Measurements from ENCODE around the gene RPN2. TPM values are rescaled to one million over a fixed set of nuclear protein-coding genes. Genes with fewer than 3 reads are reported as not detected.
A peak's percentile ranks its signal among the peaks of the same experiment; 100 is the strongest.

The RPN2 gene
- total and polyA plus RNA-seq, 2 of the 13 experiments (the other 11 are each of a cell fraction or from before 2014, with no cell fraction given), result 587 to 1,818 TPM

- Histone ChIP-seq H3K9ac (ENCODE audit: insufficient read depth, low read depth, low read length) (no peak overlapping the region), H3K9me3 (ENCODE audit: low read length) (no peaks in the 10 kb centered on the region), H3K4me3 (replicated peaks in 1 of 3; ENCODE audit: insufficient read depth in 1 of 3, low read depth in 2 of 3, low read length in 3 of 3) (no peak overlapping the region), H3K4me2 (ENCODE audit: low read depth, low read length) (no peak overlapping the region), H3K27me3 (ENCODE audit: control insufficient read depth in 1 of 2, insufficient read depth in 2 of 2, low read length in 2 of 2) (no peaks in the 10 kb centered on the region), H3K27ac (ENCODE audit: extremely low read length, insufficient read depth, low read length) (no peak overlapping the region), H3K36me3 (replicated peaks in 1 of 2; ENCODE audit: control insufficient read depth in 1 of 2, insufficient read depth in 2 of 2, low read length in 2 of 2) (no peaks in the 10 kb centered on the region), H3K4me1 (ENCODE audit: insufficient read depth, low read length) (peaks cover 9% of the 10 kb centered on the region; the same call in 1 of the 2 replicates), H4K20me1 (ENCODE audit: insufficient read depth, low read length) (no peaks in the 10 kb centered on the region), H2AFZ (ENCODE audit: low read length) (no peak overlapping the region), H3K79me2 (ENCODE audit: insufficient read depth, low read length) (peaks cover 5% of the 10 kb centered on the region)
- ATAC-seq (no peak), FAIRE-seq (no peak), DNase-seq (ENCODE audit: low spot score) (no peak)
- BruUV-seq (replicated peaks), result no TSS peak
- CTCF ChIA-PET (ENCODE audit: low intra/inter-chr PET ratio, low total read pairs), result no interaction called here
- POLR2A ChIA-PET, result no interaction called here
- in situ Hi-C loops (cut with HindIII; ENCODE audit: extremely low pct_ligation_motif_present, low pct_unique_long_range_greater_than_20kb) (no loop called here), intact Hi-C loops (cut with micrococcal nuclease; ENCODE audit: unreplicated experiment) (no loop called here)
- no peak for TF ChIP-seq NFKB2 (CRISPR knock-in tag; IDR thresholded peaks at IDR 0.05; ENCODE audit: borderline replicate concordance)
- TF ChIP-seq ZNF282 (IDR thresholded peaks at IDR 0.05; ENCODE audit: partially characterized antibody), result peak; percentile 12
- 89% methylated on average over 4 of the region's 4 CpGs for WGBS (ENCODE audit: low lambda C conversion rate)
Observed at GRCh38 chr20:37172836-37173235, 6.3 kb upstream of the RPN2 start.

GRCh38 chr20:37179683-37180524 is 774 bp downstream of the RPN2 start:
- CTCF ChIA-PET (ENCODE audit: low intra/inter-chr PET ratio, low total read pairs), result interaction anchor here (1.4 kb wide), 1 partner anchor 12 kb away, joined by 3 read pairs; no protein-coding TSS in a partner anchor
- H4K20me1 ChIP-seq (ENCODE audit: insufficient read depth, low read length), result peaks cover 38% of the 10 kb centered on the region
- H3K27ac ChIP-seq (ENCODE audit: extremely low read length, insufficient read depth, low read length), result peak overlapping the region; percentile 95
- no peak overlapping the region for H2AFZ ChIP-seq (ENCODE audit: low read length)
- FAIRE-seq (no peak), DNase-seq (ENCODE audit: low spot score) (peak; percentile 59), ATAC-seq (no peak)
- intact Hi-C loops (cut with micrococcal nuclease; ENCODE audit: unreplicated experiment) (loop anchor here (1.0 kb wide), 1 partner anchor 12 kb away; no protein-coding TSS in a partner anchor), in situ Hi-C loops (cut with HindIII; ENCODE audit: extremely low pct_ligation_motif_present, low pct_unique_long_range_greater_than_20kb) (no loop called here)
- H3K36me3 ChIP-seq (replicated peaks in 1 of 2; ENCODE audit: control insufficient read depth in 1 of 2, insufficient read depth in 2 of 2, low read length in 2 of 2), result peaks cover 11 to 26% of the 10 kb centered on the region in 2 experiments
- peak overlapping the region; percentile 77 to 94 (median 89) for H3K4me3 ChIP-seq (replicated peaks in 1 of 3; ENCODE audit: insufficient read depth in 1 of 3, low read depth in 2 of 3, low read length in 3 of 3)
- H3K27me3 ChIP-seq (ENCODE audit: control insufficient read depth in 1 of 2, insufficient read depth in 2 of 2, low read length in 2 of 2), result no peaks in the 10 kb centered on the region; a peak in 1 of 5 replicates
- no peaks in the 10 kb centered on the region for H3K9me3 ChIP-seq (ENCODE audit: low read length)
- peak overlapping the region; percentile 99 for H3K9ac ChIP-seq (ENCODE audit: insufficient read depth, low read depth, low read length)
- H3K4me2 ChIP-seq (ENCODE audit: low read depth, low read length), result peak overlapping the region; percentile 96
- POLR2A ChIA-PET, result interaction anchor here (0.9 to 2.5 kb wide), 15 partner anchors 8 to 501 kb away, joined by 3 to 36 read pairs (median 8); partner anchors contain the start of genes BLCAP, RBL1 and SRC
- peaks cover 62% of the 10 kb centered on the region for H3K79me2 ChIP-seq (ENCODE audit: insufficient read depth, low read length)
- WGBS (ENCODE audit: low lambda C conversion rate), result 4% methylated on average over 15 of the region's 15 CpGs
- BruUV-seq (replicated peaks), result TSS peak; percentile 66
- H3K4me1 ChIP-seq (ENCODE audit: insufficient read depth, low read length), result peaks cover 50% of the 10 kb centered on the region
- no peak for TF ChIP-seq CBX5 (CRISPR knock-in tag; IDR thresholded peaks at IDR 0.05; ENCODE audit: borderline replicate concordance)
- no peak for TF ChIP-seq ZNF12 (CRISPR knock-in tag; IDR thresholded peaks at IDR 0.05)
- TF ChIP-seq SOX5 (CRISPR knock-in tag; IDR thresholded peaks at IDR 0.05; ENCODE audit: borderline replicate concordance), result no peak
- 0 out of 2 replicates have a peak, but pooled peaks have one; percentile 36 for TF ChIP-seq ZNF556 (CRISPR knock-in tag; IDR thresholded peaks at IDR 0.05; ENCODE audit: borderline replicate concordance)
- TF ChIP-seq ZNF644 (CRISPR knock-in tag; IDR thresholded peaks at IDR 0.05; ENCODE audit: low read depth), result no peak
- 0 out of 2 replicates have a peak, but pooled peaks have one; percentile 30 for TF ChIP-seq ARNT2 (CRISPR knock-in tag; IDR thresholded peaks at IDR 0.05; ENCODE audit: low read depth)
- peak; percentile 37; the same call in 1 of the 2 replicates for TF ChIP-seq FOSL2 (CRISPR knock-in tag; IDR thresholded peaks at IDR 0.05)
- no peak for TF ChIP-seq MED8 (CRISPR knock-in tag; IDR thresholded peaks at IDR 0.05; ENCODE audit: insufficient replicate concordance)
- TF ChIP-seq YY1 (IDR thresholded peaks at IDR 0.05; ENCODE audit: insufficient read depth, insufficient replicate concordance, low read depth, low read length), result no peak
- TF ChIP-seq ZBTB1 (CRISPR knock-in tag; IDR thresholded peaks at IDR 0.05; ENCODE audit: borderline replicate concordance), result no peak
- TF ChIP-seq MXD3 (CRISPR knock-in tag; IDR thresholded peaks at IDR 0.05), result no peak
- TF ChIP-seq, protein P1, sequence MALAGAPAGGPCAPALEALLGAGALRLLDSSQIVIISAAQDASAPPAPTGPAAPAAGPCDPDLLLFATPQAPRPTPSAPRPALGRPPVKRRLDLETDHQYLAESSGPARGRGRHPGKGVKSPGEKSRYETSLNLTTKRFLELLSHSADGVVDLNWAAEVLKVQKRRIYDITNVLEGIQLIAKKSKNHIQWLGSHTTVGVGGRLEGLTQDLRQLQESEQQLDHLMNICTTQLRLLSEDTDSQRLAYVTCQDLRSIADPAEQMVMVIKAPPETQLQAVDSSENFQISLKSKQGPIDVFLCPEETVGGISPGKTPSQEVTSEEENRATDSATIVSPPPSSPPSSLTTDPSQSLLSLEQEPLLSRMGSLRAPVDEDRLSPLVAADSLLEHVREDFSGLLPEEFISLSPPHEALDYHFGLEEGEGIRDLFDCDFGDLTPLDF (CRISPR knock-in tag; IDR thresholded peaks at IDR 0.05), result no peak
- TF ChIP-seq, protein P2, sequence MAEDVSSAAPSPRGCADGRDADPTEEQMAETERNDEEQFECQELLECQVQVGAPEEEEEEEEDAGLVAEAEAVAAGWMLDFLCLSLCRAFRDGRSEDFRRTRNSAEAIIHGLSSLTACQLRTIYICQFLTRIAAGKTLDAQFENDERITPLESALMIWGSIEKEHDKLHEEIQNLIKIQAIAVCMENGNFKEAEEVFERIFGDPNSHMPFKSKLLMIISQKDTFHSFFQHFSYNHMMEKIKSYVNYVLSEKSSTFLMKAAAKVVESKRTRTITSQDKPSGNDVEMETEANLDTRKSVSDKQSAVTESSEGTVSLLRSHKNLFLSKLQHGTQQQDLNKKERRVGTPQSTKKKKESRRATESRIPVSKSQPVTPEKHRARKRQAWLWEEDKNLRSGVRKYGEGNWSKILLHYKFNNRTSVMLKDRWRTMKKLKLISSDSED (CRISPR knock-in tag; IDR thresholded peaks at IDR 0.05), result no peak

Data from HepG2 (cell line).